Left kidney (tissue), 2 donors: ENCODE data around the gene DDC. TPM values are rescaled to one million over a fixed set of nuclear protein-coding genes. Genes with fewer than 3 reads are reported as not detected.
"Not testable (repeated sequence)": the region's sequence is repeated elsewhere in the genome, so short reads cannot be mapped to it uniquely, and the experiment has no call there.

Experiments used
- DNase-seq: peaks from one replicate; pipeline ENCODE4 v3.0.0-alpha.2; 2013
- polyA plus RNA-seq: library from polyadenylated mRNA; unstranded; fragments of 120-200 nt; gene quantifications from one replicate; pipeline ENCODE4 v1.2.1, GENCODE V29; 2013; ENCODE audit not compliant: insufficient read length

Gene DDC
- polyA plus RNA-seq, 1 donor: 76.2 TPM

GRCh38 chr7:50557099-50557498, 8.1 kb downstream of the DDC start:
- no peak for DNase-seq

DNA sequence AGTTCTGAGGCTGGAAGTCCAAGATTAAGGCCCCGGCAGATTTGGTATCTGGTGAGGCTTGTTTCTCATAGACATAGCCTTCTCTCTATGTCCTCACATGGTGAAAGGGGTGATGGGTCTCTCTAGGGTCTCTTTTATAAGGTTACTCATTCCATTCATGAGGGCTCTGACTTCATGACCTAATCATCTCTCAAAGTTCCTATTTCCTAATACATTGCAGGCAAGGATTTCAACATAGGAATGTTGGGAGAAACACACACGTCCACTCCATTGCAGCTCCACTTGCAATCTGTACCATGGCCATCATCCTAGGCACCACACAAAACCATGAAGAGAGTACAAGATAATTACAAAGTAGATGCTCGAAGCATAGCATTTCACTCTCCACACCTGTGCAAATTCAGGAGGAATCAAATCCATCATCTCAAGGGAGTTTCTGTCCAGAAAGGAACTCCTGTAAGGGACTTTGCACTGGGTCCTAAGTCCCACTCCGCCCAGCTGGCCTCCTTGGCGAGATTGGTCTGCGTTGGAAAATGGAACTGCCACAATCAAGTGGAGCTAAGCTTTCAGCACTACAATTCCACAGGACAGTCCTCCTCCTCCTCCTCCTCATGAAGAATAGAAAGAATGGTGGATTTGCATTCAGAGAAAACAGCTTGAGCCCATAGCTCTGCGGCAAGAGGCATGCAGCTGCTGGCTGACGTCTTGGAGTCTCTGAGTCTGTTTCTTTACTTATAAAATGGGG, 8.8 kb downstream of the DDC start:
- DNase-seq: no peak

DNA sequence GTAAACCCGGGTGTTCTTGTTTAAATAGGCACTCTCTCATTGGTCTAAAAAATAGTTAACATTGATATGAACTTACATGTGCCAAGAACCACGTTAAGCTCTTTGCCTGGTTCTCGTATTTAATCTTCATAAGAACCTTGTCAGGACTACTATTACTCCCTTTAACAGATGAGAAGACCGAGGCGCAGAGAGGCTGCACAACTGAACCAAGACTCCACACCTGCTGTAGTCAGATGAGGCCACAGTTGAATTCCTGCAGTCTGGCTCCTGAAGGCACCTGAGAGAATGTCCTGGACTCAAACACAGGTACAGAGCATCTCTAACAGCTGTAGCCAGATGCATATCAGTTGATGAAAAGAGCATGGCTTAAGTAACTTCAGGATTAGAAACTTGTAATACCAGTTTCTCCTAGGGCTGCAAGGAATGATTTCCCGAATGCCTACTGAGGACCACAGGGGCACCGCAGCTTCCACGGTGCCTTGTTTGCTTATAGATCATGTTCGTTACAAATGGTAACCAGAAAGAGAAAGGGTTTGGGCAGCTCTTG, 9.5 kb downstream of the DDC start:
- no peak for DNase-seq

- DNase-seq: no peak
Observed at GRCh38 chr7:50554431-50555322, 10.5 kb downstream of the DDC start.

DNA sequence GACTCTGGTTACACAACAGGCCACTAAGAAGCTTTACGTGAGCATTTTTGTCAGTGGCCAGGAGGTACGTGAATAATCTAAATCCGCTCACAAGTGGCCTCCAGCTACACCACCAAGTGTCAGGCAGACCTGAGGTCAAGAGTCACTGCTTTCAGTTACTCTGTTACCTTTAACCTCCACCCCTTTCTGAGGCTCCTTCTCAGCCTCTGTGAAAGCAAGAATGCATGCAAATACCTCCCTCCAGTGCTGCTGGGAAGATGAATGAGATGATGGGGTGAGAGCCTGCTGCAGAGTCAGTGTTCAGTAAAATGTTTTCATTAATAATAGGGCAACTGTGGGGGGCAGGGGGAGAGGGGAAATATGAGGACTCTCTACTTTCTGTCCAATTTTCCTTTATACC, 11.2 kb downstream of the DDC start:
- DNase-seq: no peak

- DNase-seq: peak; percentile 57
Observed at GRCh38 chr7:50552921-50553320, 12.3 kb downstream of the DDC start.

- DNase-seq: no peak
Observed at GRCh38 chr7:50552139-50552538, 13.1 kb downstream of the DDC start.

GRCh38 chr7:50545613-50546012, 19.6 kb downstream of the DDC start:
- not testable (repeated sequence) for DNase-seq

DNA sequence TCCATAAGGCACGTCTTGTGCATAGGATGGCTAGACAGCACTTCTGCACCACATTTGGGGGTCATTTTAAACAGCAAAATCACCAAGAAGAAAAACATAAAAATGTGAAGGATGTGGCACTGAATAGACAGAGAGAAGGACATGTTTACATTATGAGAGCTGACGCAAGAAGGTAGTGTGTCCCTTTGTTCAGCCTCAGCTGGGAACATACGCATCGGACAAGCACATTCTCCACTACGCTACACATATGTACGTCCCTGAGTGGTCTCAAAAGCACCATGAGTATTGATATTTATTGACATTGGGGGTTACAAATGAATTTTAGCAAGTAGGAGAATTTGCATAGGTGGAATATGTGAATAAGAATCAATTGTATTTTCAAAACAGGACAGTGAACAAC, 20.2 kb downstream of the DDC start:
- no peak for DNase-seq

- DNase-seq: no peak
Observed at GRCh38 chr7:50543776-50544442, 21.3 kb downstream of the DDC start.

- no peak for DNase-seq
Observed at GRCh38 chr7:50542132-50542531, 23.1 kb downstream of the DDC start.

- no peak for DNase-seq
Observed at GRCh38 chr7:50540785-50541579, 24.2 kb downstream of the DDC start.

DNA sequence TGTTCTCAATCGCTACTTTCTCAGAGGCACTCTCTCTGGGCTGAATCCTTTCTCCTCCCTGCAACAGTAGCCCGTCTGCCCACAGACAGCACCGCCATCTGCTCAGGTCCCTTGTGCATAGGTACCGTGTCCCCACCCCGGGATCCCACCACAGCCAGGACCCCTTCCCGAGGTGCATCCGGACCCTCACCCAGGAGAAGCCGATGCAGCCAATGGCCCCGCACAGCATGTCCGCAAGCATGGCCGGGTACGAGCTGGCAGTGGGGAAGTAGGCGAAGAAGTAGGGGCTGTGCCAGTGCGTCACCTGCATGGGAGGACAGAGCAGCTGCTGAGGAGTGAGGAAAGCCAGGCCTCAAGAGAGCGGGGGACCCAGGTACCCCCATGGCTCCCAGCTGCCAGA, 25.5 kb downstream of the DDC start:
- no peak for DNase-seq

GRCh38 chr7:50538478-50538877, 26.7 kb downstream of the DDC start:
- DNase-seq: no peak

DNA sequence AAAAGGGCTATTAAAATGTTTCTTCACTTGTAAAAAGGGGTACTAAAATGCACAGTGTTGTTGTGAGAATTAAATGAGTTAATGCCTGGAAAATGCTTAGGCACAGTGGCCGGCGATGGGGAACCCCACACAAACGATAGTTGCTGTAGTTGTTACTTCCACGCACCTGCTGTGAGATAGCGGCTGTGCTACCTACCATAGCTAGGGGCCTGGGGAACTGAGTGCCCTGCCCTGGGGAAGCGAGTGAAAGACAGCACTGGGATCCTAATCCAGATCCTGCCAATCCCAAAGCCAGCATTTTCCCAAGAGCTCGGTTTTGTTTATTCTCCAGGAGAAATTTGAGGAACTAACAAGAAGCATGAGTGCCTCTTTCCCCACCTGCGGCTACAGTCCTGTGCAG, 27.8 kb downstream of the DDC start:
- no peak for DNase-seq

DNA sequence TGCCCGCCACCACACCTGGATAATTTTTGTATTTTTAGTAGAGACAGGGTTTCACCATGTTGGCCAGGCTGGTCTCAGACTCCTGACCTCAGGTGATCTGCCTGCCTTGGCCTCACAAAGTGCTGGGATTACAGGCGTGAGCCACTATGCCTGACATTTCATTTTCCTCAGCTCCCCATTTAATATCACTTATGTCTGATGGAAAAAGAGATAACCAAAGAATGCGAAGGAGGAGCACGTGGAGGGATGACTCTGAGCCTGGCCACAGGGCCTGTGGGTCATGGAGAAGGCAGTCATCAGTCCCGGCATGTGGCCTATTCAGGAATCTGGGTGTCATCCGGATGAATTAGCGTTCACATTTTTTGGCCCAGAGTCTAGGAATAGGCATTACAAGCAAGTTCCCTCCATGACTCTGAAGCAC, 29.9 kb downstream of the DDC start:
- DNase-seq: not testable (repeated sequence)

DNA sequence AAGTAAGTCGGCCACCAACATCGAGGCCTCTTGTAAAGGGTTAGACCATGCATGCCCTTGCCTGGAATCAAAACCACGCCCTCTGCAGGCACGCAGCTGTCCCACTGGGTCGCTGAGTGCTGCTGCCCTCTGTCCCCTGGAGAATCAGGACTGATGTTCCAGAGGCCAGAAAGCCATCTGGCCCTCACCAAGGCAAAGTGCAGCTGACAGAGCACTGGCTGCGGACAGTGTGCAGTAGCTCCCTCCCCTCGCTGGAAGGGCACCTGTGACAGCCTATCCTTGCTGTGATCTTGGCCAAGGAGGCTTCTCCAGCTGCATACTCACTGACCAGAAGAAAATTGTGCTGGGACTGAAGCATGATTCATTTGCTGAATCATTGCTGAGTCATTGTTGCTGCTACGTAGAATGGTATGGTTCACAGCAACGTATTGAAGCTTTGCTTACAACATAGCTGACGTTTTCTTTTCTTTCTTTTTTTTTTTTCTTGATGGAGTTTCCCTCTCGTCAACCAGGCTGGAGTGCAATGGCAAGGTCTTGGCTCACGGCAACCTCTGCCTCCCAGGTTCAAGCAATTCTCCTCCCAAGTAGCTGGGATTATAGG, 30.4 kb downstream of the DDC start:
- no peak for DNase-seq

- DNase-seq: no peak
Observed at GRCh38 chr7:50533866-50534265, 31.3 kb downstream of the DDC start.

- DNase-seq: no peak
Observed at GRCh38 chr7:50531928-50532327, 33.3 kb downstream of the DDC start.

DNA sequence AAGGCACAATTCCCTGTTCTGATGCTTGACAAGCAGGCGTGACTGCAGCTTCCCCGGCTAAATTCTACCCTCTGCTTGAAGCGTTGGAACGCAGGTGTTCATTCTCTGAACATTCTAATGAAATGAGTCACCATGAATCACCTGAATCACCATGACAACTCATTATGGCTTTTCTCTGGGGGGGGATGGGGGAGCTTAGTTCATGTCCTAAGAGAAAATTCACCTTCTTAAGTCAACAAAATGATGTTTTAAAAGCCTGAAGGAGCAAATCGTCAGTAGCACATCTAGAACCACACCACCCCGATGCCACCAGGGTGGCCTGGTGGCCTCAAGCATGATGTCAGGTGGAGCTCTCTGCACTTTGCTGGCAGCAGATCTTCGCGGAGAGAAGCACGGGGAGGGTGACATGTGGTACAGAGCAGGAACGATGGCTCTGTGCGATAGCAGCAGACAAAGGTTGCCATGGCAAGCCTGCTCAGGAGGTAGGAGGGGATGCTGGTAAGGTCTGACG, 33.7 kb downstream of the DDC start:
- DNase-seq: no peak

- no peak for DNase-seq
Observed at GRCh38 chr7:50530766-50531165, 34.4 kb downstream of the DDC start.
